Breast epithelium (tissue), 4 donors: ENCODE results near the gene SLC30A10. TPM values are rescaled to one million over a fixed set of nuclear protein-coding genes. Genes with fewer than 3 reads are reported as not detected.
"Not testable (repeated sequence)": the region's sequence is repeated elsewhere in the genome, so short reads cannot be mapped to it uniquely, and the experiment has no call there.

Experiments
- DNase-seq, 2 donors: peaks; one replicate each; pipeline ENCODE4 v3.0.0-alpha.2; 2019; ENCODE audit warnings: low spot score in 2 of 2
- H3K27ac ChIP-seq, 2 donors: fragments of 200-600 bp; sonication (generic) in 1 of 2; one replicate each; pipeline ENCODE4 v1.5.1; 2016 to 2019; ENCODE audit warnings: mild to moderate bottlenecking in 1 of 2
- H3K27me3 ChIP-seq, 2 donors: fragments of 200-600 bp; sonication (generic) in 1 of 2; one replicate each; pipeline versions ENCODE4 v1.5.1 to v1.6.0; 2017 to 2019; ENCODE audit warnings: control low read depth in 1 of 2, mild to moderate bottlenecking in 1 of 2
- H3K36me3 ChIP-seq: fragments of 200-600 bp; one replicate; pipeline ENCODE4 v1.5.1; 2019
- H3K4me1 ChIP-seq, 2 donors: fragments of 200-600 bp; sonication (generic); one replicate each; pipeline ENCODE4 v1.5.1; 2016 to 2019; ENCODE audit warnings: control low read depth in 1 of 2
- H3K4me3 ChIP-seq, 3 donors: fragments of 200-600 bp; sonication (generic); 1 replicate in 2 of 3; 2 replicates in 1 of 3; pipeline ENCODE4 v1.5.1; 2016 to 2019; ENCODE audit warnings: mild to moderate bottlenecking in 3 of 3, moderate library complexity in 2 of 3
- H3K9me3 ChIP-seq, 2 donors: fragments of 200-600 bp; sonication (generic) in 1 of 2; one replicate each; pipeline ENCODE4 v1.5.1; 2016 to 2019; ENCODE audit warnings: control low read depth in 1 of 2
- CTCF ChIP-seq, 3 donors: fragments of 450-650 bp; IDR thresholded peaks; one replicate each; pipeline ENCODE4 v1.5.1; 2016 to 2017; ENCODE audit warnings: antibody characterized with exemption in 3 of 3, mild to moderate bottlenecking in 3 of 3, moderate library complexity in 3 of 3
- POLR2A ChIP-seq: fragments of 450-650 bp; IDR thresholded peaks from one replicate; pipeline ENCODE4 v1.6.1; 2016; ENCODE audit warnings: antibody characterized with exemption, mild to moderate bottlenecking, moderate library complexity
- POLR2AphosphoS5 ChIP-seq, 3 donors: sonication (generic); formaldehyde crosslinking; IDR thresholded peaks; one replicate each; pipeline ENCODE4 v1.6.1; 2017; ENCODE audit warnings: antibody characterized with exemption in 3 of 3
- intact Hi-C: fragments of 100-400 bp; cut with DNase I; formaldehyde crosslinking; loops from one replicate; pipeline ENCODE4 v1.15.1; 2023; ENCODE audit warnings: low total_unique reads
- total RNA-seq, 3 donors: library from RNA; depleted of rRNA; stranded (reverse); fragments of >200 nt; gene quantifications; one replicate each; pipeline ENCODE4 v1.1.0, GENCODE V29; 2016

Gene SLC30A10
- total RNA-seq, 3 donors from 2014 or later, result not detected

GRCh38 chr1:219941179-219942118, 13.1 kb upstream of the SLC30A10 start:
- H3K27me3 ChIP-seq, result no peaks in the 10 kb centered on the region
- no peak overlapping the region for H3K27ac ChIP-seq
- intact Hi-C loops, result no loop called here
- no peaks in the 10 kb centered on the region for H3K36me3 ChIP-seq
- no peak overlapping the region for H3K4me3 ChIP-seq
- TF ChIP-seq POLR2A (no peak), CTCF (IDR thresholded peaks at IDR 0.05) (no peak), POLR2AphosphoS5 (IDR thresholded peaks at IDR 0.05) (no peak)
- H3K9me3 ChIP-seq, result peaks cover 0 to 5% of the 10 kb centered on the region in 2 donors
- H3K4me1 ChIP-seq, result no peaks in the 10 kb centered on the region
- DNase-seq, result no peak

GRCh38 chr1:219940707-219941106, 12.3 kb upstream of the SLC30A10 start:
- Histone ChIP-seq H3K9me3 (peaks cover 0 to 5% of the 10 kb centered on the region in 2 donors), H3K4me1 (no peaks in the 10 kb centered on the region), H3K4me3 (no peak overlapping the region), H3K27me3 (no peaks in the 10 kb centered on the region), H3K36me3 (no peaks in the 10 kb centered on the region), H3K27ac (no peak overlapping the region)
- DNase-seq, result no peak
- intact Hi-C loops, result no loop called here
- TF ChIP-seq CTCF (IDR thresholded peaks at IDR 0.05), result no peak
- no peak for TF ChIP-seq POLR2A
- no peak for TF ChIP-seq POLR2AphosphoS5 (IDR thresholded peaks at IDR 0.05)

- H3K27me3 ChIP-seq, result no peaks in the 10 kb centered on the region
- H3K4me3 ChIP-seq, result no peak overlapping the region
- no peaks in the 10 kb centered on the region for H3K9me3 ChIP-seq
- no peak for TF ChIP-seq CTCF (IDR thresholded peaks at IDR 0.05)
- no peak for TF ChIP-seq POLR2AphosphoS5 (IDR thresholded peaks at IDR 0.05)
- TF ChIP-seq POLR2A, result no peak
- DNase-seq, result no peak
- H3K36me3 ChIP-seq, result no peaks in the 10 kb centered on the region
- H3K4me1 ChIP-seq, result no peaks in the 10 kb centered on the region
- no peak overlapping the region for H3K27ac ChIP-seq
- intact Hi-C loops, result no loop called here
These were observed 10.3 kb upstream of the SLC30A10 start for GRCh38 chr1:219938706-219939105.

GRCh38 chr1:219933763-219934162, 5.4 kb upstream of the SLC30A10 start:
- H3K36me3 ChIP-seq, H3K27ac ChIP-seq, H3K27me3 ChIP-seq, H3K4me3 ChIP-seq, DNase-seq, intact Hi-C loops, H3K4me1 ChIP-seq, H3K9me3 ChIP-seq: not testable (repeated sequence)

- intact Hi-C loops, result no loop called here
- DNase-seq, result no peak
- TF ChIP-seq POLR2AphosphoS5 (IDR thresholded peaks at IDR 0.05) (no peak), POLR2A (no peak), CTCF (IDR thresholded peaks at IDR 0.05) (no peak)
- H3K36me3 ChIP-seq, result no peaks in the 10 kb centered on the region
- H3K9me3 ChIP-seq, result no peaks in the 10 kb centered on the region
- no peak overlapping the region for H3K4me3 ChIP-seq
- H3K27me3 ChIP-seq, result peaks cover 0 to 19% of the 10 kb centered on the region in 2 donors
- peaks cover 0 to 4% of the 10 kb centered on the region in 2 donors for H3K4me1 ChIP-seq
- no peak overlapping the region for H3K27ac ChIP-seq
These were observed 2.7 kb upstream of the SLC30A10 start for GRCh38 chr1:219931033-219931432.
